ENCODE results near the gene TMEM63B. TPM values are rescaled to one million over a fixed set of nuclear protein-coding genes. Genes with fewer than 3 reads are reported as not detected.
"Not testable (repeated sequence)": the region's sequence is repeated elsewhere in the genome, so short reads cannot be mapped to it uniquely, and the experiment has no call there.

Gene TMEM63B
- total RNA-seq, 4 donors from 2014 or later: 21.6 to 41.7 (median 29.3) TPM

GRCh38 chr6:44091981-44092884 lies 35.1 kb upstream of the TMEM63B start:
- Histone ChIP-seq H3K9me3 (no peaks in the 10 kb centered on the region), H3K27me3 (no peaks in the 10 kb centered on the region), H3K36me3 (no peaks in the 10 kb centered on the region), H3K4me3 (replicated peaks in 1 of 3) (no peak overlapping the region), H3K4me1 (peaks cover 0 to 3% of the 10 kb centered on the region in 2 donors), H3K27ac (no peak overlapping the region)
- DNase-seq: no peak
- intact Hi-C loops (cut with DNase I): loop anchor here (10.0 kb wide), 1 partner anchor 143 kb away; no protein-coding TSS in a partner anchor
- TF ChIP-seq CTCF (IDR thresholded peaks at IDR 0.05) (no peak), POLR2A (IDR thresholded peaks at IDR 0.05) (no peak)
- 88 to 89% methylated on average over 7 of the region's 7 CpGs for WGBS, 2 donors

GRCh38 chr6:44093066-44093465 lies 34.3 kb upstream of the TMEM63B start:
- H3K27me3 ChIP-seq: no peaks in the 10 kb centered on the region
- WGBS, 2 donors: 93 to 94% methylated on average over 5 of the region's 5 CpGs
- no peaks in the 10 kb centered on the region for H3K36me3 ChIP-seq
- no peaks in the 10 kb centered on the region for H3K9me3 ChIP-seq
- TF ChIP-seq CTCF (IDR thresholded peaks at IDR 0.05) (no peak), POLR2A (IDR thresholded peaks at IDR 0.05) (no peak)
- no peak for DNase-seq
- no peak overlapping the region for H3K4me3 ChIP-seq (replicated peaks in 1 of 3)
- H3K27ac ChIP-seq: no peak overlapping the region
- intact Hi-C loops (cut with DNase I): loop anchor here (10.0 kb wide), 1 partner anchor 142 kb away; no protein-coding TSS in a partner anchor
- H3K4me1 ChIP-seq: no peaks in the 10 kb centered on the region

- 91 to 95% methylated on average over 6 of the region's 6 CpGs for WGBS, 2 donors
- H3K9me3 ChIP-seq: no peaks in the 10 kb centered on the region
- intact Hi-C loops (cut with DNase I): loop anchor here (10.0 kb wide), 1 partner anchor 141 kb away; no protein-coding TSS in a partner anchor
Observed at GRCh38 chr6:44093750-44094402, 33.5 kb upstream of the TMEM63B start.

GRCh38 chr6:44094403-44095242 lies 32.7 kb upstream of the TMEM63B start:
- no peaks in the 10 kb centered on the region for H3K27me3 ChIP-seq
- H3K36me3 ChIP-seq: no peaks in the 10 kb centered on the region
- no peaks in the 10 kb centered on the region for H3K4me1 ChIP-seq
- TF ChIP-seq CTCF (IDR thresholded peaks at IDR 0.05) (no peak), POLR2A (IDR thresholded peaks at IDR 0.05) (no peak)
- H3K4me3 ChIP-seq (replicated peaks in 1 of 3): no peak overlapping the region
- intact Hi-C loops (cut with DNase I): loop anchor here (5.0 to 10.0 kb wide), 2 partner anchors 140 to 243 kb away; no protein-coding TSS in a partner anchor
- 88 to 90% methylated on average over 10 of the region's 10 CpGs for WGBS, 2 donors
- H3K9me3 ChIP-seq: no peaks in the 10 kb centered on the region
- no peak for DNase-seq
- H3K27ac ChIP-seq: no peak overlapping the region

More at GRCh38 chr6:44093750-44094402, 33.5 kb upstream of the TMEM63B start:
- TF ChIP-seq CTCF (IDR thresholded peaks at IDR 0.05) (no peak), POLR2A (IDR thresholded peaks at IDR 0.05) (no peak)
- H3K4me1 ChIP-seq: no peaks in the 10 kb centered on the region
- no peaks in the 10 kb centered on the region for H3K36me3 ChIP-seq
- H3K4me3 ChIP-seq (replicated peaks in 1 of 3): no peak overlapping the region
- no peaks in the 10 kb centered on the region for H3K27me3 ChIP-seq
- no peak overlapping the region for H3K27ac ChIP-seq
- no peak for DNase-seq

GRCh38 chr6:44095243-44095623 lies 32.1 kb upstream of the TMEM63B start:
- not testable (repeated sequence) for H3K9me3 ChIP-seq; H3K27me3 ChIP-seq; H3K36me3 ChIP-seq; H3K4me3 ChIP-seq (replicated peaks in 1 of 3); H3K4me1 ChIP-seq; DNase-seq; H3K27ac ChIP-seq
- intact Hi-C loops (cut with DNase I): loop anchor here (5.0 to 10.0 kb wide), 2 partner anchors 140 to 242 kb away; no protein-coding TSS in a partner anchor
- WGBS, 2 donors: 94 to 96% methylated on average over 6 of the region's 6 CpGs

Measured in thyroid gland (tissue), 4 donors.